HG03457 (cell line): ENCODE data around the gene MSANTD1.
A peak's percentile ranks its signal among the peaks of the same experiment; 100 is the strongest.
"Not testable (repeated sequence)": the region's sequence is repeated elsewhere in the genome, so short reads cannot be mapped to it uniquely, and the experiment has no call there.

Source experiments
- ATAC-seq: cut with Tn5 transposase; IDR thresholded peaks from one replicate; pipeline ENCODE4 v1.9.1; 2021; ENCODE audit warnings: moderate number of reproducible peaks; ENCODE audit not compliant: unreplicated experiment

MSANTD1 gene

GRCh38 chr4:3287271-3287971, 38.5 kb downstream of the MSANTD1 start:
- ATAC-seq = no peak

- ATAC-seq = no peak
Observed at GRCh38 chr4:3287972-3288570, 39.1 kb downstream of the MSANTD1 start.

DNA sequence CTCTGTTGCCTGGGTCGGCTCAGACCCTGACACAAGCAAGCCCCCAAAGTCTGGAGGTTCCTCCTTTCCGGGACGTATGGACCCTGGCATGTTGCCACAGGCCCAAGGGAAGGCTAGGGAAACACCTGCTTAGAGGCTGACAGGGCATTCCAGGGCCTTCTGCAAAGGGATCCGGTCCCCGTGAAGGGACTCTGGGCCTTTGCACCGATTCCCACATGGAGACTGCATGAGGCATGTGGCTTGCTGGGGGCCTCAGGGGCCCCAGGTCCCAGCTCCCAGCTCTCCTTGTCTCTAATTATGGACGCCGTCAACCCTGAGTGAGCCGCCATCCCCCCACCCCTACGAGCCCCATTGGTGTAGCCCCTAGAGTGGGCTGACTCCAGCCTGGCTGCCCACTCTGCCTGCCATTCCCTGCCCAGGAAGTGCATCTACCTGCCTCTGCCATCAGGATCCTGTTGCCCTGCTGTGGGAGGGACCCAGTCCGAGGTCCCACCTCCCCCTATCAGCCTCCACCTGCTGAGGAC, 39.7 kb downstream of the MSANTD1 start:
- no peak for ATAC-seq

DNA sequence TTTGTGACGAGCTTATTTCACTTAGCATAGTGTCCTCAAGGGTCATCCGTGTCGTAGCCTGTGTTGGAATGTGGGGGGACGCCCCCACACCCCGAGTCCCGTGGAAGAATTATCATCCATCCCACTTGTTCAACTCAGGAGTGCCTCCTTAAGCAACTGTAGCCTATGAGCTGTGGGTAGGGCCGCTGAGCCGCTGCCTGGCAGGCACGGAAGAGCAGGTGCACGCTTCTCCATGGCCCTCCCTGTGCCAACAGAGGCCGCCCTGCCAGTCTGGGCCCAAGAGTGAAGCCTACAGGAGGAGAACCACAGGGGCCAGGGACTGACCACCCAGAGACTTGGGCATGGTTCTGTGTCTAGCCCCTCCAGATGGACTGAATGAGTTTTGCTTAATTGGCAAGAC, 41.5 kb downstream of the MSANTD1 start:
- no peak for ATAC-seq

DNA sequence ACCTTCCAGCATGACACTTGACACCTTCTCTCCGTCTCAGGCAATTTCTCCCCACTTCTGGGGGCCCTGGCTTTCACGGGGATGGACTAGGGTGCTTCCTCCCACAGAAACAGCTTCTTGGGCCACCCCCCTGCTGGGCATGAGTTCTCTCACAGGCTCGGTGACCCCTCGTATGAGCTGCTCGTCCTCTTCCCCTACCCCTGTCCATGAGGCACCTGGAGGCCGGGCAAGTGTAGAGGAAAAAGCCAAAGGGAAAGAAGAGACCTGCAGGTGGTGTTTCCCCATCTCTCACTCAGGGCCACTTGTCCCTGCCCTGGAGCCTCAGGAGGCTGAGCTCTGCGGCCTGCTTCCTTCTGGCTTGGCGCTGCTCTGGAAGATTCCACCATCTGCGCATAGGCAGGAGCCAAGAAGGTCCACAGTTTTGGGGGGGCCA, 41.9 kb downstream of the MSANTD1 start:
- no peak for ATAC-seq

GRCh38 chr4:3291411-3291968, 42.5 kb downstream of the MSANTD1 start:
- no peak for ATAC-seq

GRCh38 chr4:3291969-3292570, 43.1 kb downstream of the MSANTD1 start:
- no peak for ATAC-seq

DNA sequence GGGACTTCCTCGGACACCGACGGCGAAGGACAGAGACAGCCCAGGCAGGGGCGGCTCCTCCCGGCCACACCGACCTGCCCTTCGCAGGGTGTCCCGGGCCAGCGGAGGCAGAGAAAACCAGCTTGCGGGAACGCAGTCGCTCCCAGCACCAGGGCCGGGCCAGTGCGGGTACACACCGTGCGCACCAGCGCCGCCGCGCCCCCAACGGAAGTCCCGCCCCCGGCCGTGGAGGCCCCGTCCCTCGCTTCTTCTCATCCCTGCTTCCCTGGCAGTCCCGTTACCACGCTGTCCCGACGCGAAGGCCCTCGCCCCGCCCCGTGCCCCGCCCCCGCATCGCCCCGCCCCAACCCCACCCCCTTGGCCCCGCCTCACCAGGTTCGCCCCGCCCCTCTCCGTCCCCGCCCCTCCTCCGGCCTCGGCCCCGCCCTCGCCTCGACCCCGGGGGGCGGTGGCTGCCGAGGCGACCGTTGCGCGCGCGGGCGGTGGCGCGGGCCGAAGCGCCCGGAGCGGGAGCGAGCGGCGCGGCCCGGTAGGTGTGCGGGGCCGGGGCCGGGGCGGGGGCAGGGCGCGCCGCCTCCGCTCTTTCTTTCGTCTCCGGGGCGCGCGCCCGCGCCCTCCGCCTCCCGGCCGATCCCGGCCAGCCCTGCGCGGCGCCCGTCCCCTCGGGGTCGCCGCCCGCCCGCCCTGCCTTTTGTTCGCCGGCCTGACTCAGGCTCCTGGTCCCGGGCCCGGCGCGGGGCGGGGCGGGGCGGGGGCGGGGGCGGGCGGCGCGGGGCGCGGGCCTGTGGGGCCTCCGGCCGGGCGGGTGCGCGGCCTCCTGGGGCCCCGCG, 43.8 kb downstream of the MSANTD1 start, which contains the start of gene RGS12:
TSS of gene RGS12 (plus strand) at position 451 of the 830 bp plus-strand sequence. CDS start 23,150 bp downstream, outside the sequence.
- ATAC-seq = peak; percentile 67

DNA sequence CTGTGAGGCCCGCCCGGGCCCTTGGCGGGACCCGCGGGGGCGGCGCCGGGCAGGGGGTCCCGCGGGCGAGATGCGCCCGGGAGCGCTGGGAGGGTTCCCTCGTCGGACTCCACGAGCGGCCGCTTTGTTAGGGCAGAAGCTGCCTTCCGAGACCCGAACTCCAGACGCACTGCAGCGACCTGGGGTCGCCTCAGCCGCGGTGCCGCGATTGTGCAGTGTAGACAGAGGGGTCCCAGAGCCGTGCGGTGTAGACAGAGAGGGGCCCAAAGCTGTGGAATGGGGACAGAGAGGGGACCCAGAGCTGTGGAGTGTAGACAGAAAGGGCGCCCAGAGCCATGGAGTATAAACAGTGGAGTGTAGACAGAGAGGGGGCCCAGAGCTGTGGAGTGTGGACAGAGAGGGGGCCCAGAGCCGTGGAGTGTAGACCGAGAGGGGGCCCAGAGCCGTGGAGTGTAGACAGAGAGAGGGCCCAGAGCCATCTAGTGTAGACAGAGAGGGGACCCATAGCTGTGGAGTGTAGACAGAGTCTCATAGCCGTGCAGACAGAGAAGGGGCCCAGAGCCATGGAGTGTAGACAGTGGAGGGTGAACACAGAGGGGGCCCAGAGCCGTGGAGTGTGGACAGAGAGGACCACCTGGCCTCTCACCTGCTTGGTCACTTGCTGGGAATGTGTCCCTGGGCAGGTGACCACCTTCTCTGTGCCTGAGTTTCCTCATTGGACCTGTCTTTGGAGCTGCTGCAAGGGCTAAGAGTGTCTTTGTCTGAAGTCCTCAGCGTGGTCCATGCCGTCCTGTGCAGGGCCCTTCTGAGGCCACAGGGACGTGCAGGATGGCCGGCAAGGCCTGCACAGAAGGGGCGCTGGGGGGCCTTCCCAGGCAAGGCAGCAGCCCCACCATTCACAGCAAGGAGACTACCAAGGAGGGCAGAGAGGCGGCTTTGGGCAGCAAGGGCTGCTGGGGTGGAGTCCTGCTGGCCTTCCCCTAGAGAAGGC, 44.7 kb downstream of the MSANTD1 start:
- no peak for ATAC-seq

GRCh38 chr4:3294401-3295241, 45.7 kb downstream of the MSANTD1 start:
- no peak for ATAC-seq

DNA sequence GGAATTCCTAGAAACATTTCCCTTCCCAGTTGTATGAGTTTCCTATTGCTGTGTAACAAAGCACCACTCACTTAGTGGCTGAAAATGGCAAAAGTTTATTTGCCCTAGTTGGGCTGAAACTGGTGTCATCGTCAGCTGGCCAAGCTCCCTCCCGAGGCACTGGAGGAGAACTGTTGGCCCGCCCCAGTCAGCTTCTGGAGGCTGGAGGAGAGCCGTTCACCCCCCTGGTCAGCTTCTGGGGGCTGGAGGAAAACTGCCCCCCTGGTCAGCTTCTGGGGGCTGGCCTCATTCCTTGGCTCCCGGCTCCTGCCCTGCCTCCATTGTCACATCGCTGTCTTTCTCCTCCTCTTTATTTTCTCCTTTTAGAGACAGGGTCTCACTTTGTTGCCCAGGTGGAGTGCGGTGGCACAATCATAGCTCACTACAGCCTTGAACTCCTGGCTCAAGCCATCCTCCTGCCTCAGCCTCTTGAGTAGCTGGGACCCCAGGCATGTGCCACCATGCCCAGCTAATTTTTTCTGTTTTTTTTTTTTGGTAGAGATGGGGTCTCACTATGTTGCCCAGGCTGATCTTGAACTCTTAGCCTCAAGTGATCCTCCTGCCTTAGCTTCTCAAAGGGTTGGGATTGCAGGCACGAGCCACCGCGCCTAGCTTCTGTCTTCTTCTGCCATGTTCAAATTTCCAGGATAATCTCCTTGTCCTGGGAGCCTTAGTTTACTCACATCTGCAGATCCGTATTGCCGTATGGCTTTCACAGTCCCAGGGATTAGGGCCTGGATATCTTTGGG, 47.1 kb downstream of the MSANTD1 start:
- no peak for ATAC-seq

DNA sequence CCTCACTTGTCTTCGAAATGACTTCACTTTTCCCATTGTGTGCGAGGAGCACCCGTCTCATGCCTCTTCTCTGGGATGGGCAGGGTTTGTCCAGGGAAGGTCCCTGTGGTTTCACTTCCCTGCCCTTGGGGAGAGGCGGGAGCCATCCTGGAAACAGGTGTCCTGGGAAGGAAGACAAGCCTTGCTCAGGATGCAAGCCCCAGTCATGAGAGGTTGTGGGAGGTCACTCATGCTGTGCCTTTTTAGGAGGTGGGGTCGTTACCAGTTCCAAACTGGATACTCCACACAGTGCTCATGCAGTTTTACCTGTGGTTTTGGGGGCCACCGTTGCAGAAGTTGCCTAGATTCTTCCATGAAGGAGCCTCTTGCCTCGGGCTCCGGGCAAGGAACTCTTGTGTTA, 47.7 kb downstream of the MSANTD1 start:
- no peak for ATAC-seq

DNA sequence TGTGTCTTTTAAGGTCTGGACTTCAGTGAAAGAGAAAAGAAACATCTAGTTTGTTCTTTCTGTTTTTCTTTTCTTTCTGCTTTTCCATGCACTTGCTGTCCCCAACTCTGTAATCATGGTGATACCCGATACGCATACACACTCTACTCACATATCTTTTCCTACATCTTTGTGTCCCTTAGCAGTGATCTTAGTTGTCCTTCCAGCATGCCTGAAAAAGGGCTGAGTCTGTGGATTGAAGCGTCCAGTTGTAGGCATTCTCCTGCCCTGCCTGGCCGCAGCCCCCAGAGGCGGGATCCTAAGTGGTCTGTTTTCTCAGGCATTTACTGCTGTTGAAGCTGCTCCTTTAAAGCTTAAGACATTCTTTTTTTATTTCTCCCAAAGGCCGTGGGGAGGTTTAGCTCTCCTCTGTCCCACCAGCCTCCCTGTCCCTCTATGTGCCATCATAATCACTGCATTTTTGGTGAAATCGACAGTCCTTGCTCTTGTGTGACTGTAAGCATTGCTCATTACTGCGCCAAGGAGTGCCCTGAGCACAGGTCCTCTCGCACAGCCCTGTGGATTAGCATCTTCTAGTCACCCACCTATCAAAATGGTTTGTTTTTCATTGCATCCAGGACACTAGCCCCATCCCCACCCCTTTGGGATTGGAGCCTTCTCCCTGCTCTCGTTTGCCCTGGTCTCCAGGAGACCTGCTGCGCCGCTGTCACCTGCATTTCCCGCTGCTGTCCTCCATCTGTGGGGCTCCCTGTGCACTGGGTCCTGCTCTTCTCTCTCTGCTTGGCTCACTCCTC, 48.3 kb downstream of the MSANTD1 start:
- ATAC-seq = no peak

GRCh38 chr4:3299122-3299975, 50.4 kb downstream of the MSANTD1 start:
- ATAC-seq = no peak

DNA sequence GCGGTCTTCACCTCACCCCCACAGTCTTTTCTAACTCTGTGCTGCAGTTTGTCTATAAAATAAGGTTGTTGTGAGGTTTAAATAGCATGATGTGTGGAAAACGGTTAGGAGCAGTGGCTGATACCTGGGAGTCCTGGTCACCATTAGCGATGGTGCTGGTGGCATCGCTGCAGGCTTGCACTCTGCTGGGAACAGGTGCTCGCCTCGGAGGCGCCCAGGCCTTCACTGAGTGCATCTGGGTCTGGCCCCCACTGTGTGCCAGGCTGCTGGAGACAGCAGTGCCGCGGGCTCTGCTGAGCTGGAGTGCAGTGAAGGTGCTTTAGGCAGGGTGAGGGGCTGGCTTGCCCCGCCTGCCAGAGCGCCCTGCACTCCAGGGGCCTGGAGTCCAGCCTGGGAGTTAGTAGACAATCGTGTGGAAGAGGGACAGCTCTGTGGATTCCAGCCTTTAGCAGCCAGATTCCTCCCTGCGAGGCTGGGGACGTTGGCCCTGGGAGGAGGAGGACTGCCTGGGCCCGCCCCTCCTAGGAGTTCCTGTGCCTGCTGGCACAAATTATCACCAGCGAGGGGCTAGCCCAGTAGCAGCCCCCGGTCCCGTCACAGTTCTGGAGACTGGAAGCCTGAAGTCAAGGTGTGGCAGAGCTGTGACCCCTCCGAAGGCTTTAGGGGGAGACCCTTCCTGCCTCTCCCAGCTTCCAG, 51.2 kb downstream of the MSANTD1 start:
- no peak for ATAC-seq

DNA sequence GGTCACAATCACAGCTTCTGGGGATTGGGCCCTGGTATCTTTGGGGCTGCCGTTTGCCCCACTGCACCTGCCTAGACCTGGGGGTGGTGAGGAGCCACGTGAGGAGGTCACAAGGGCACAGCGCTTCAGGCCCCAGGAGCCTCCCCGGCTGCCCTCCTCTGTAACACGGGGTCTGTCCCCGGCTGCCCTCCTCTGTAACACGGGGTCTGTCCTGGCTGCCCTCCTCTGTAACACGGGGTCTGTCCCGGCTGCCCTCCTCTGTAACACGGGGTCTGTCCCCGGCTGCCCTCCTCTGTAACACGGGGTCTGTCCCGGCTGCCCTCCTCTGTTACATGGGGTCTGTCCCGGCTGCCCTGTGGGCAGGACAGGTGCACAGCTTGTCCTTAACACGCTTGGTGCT, 51.9 kb downstream of the MSANTD1 start:
- ATAC-seq = not testable (repeated sequence)
